WERI-Rb-1 (cell line): ENCODE results near the gene COL6A2.
"Not testable (repeated sequence)": the region's sequence is repeated elsewhere in the genome, so short reads cannot be mapped to it uniquely, and the experiment has no call there.

Experiments
- DNase-seq: peaks from one replicate; pipeline ENCODE4 v3.0.0-alpha.2; 2020
- H3K27ac ChIP-seq: fragments of 250-450 bp; sonication (Bioruptor Pico); 2 replicates; pipeline ENCODE4 v1.5.1; 2020; ENCODE audit warnings: mild to moderate bottlenecking, moderate library complexity
- H3K27me3 ChIP-seq: fragments of 250-450 bp; sonication (Bioruptor Pico); 2 replicates; pipeline ENCODE4 v1.5.1; 2021; ENCODE audit warnings: mild to moderate bottlenecking, low read depth, moderate library complexity; ENCODE audit not compliant: insufficient read depth, severe bottlenecking
- H3K36me3 ChIP-seq: fragments of 250-450 bp; sonication (Bioruptor Pico); 2 replicates; pipeline ENCODE4 v1.5.1; 2020; ENCODE audit warnings: mild to moderate bottlenecking, moderate library complexity
- H3K4me3 ChIP-seq: 2 replicates; pipeline ENCODE4 v1.5.1; 2011; ENCODE audit warnings: low read depth, mild to moderate bottlenecking, control low read depth, low read length
- H3K9me3 ChIP-seq: fragments of 250-450 bp; sonication (Bioruptor Pico); 2 replicates; pipeline ENCODE4 v1.5.1; 2021; ENCODE audit warnings: mild to moderate bottlenecking, moderate library complexity; ENCODE audit not compliant: severe bottlenecking
- TF ChIP-seq, protein P1 (sequence below): IDR thresholded peaks from 2 replicates; pipeline ENCODE4 v1.5.1; 2011; ENCODE audit warnings: low read depth, mild to moderate bottlenecking, control low read depth, inconsistent platforms, low read length

Gene COL6A2

DNA sequence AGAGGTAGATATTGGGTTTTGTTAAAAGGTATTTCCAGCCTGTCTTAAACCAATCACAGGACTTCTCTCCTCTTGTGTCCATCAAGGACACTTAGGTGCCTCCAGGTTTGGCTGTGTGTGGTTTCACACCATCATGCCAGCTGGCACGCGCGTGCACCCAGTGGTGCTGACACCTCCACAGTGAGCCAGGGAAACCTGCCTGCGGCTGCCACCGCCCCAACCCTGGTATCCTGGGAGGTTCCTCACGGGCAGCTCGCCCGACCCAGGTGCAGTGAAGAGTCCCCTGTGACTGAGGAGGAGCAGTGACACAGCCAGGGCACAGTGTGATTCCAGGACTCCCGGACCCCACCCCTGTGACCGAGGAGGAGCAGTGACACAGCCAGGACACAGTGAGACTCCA is 13.2 kb upstream of the COL6A2 start:
- no peak overlapping the region for H3K27ac ChIP-seq
- no peak overlapping the region for H3K4me3 ChIP-seq
- H3K9me3 ChIP-seq, result peaks cover 8% of the 10 kb centered on the region
- H3K27me3 ChIP-seq, result no peaks in the 10 kb centered on the region
- no peak for DNase-seq
- H3K36me3 ChIP-seq, result no peaks in the 10 kb centered on the region
- TF ChIP-seq, protein P1, sequence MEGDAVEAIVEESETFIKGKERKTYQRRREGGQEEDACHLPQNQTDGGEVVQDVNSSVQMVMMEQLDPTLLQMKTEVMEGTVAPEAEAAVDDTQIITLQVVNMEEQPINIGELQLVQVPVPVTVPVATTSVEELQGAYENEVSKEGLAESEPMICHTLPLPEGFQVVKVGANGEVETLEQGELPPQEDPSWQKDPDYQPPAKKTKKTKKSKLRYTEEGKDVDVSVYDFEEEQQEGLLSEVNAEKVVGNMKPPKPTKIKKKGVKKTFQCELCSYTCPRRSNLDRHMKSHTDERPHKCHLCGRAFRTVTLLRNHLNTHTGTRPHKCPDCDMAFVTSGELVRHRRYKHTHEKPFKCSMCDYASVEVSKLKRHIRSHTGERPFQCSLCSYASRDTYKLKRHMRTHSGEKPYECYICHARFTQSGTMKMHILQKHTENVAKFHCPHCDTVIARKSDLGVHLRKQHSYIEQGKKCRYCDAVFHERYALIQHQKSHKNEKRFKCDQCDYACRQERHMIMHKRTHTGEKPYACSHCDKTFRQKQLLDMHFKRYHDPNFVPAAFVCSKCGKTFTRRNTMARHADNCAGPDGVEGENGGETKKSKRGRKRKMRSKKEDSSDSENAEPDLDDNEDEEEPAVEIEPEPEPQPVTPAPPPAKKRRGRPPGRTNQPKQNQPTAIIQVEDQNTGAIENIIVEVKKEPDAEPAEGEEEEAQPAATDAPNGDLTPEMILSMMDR, result no peak

DNA sequence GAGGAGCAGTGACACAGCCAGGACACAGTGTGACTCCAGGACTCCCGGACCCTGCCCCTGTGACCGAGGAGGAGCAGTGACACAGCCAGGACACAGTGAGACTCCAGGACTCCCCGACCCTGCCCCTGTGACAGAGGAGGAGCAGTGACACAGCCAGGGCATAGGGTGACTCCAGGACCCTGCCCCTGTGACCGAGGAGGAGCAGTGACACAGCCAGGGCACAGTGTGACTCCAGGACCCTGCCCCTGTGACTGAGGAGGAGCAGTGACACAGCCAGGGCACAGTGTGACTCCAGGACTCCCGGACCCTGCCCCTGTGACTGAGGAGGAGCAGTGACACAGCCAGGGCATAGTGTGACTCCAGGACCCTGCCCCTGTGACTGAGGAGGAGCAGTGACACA is 12.7 kb upstream of the COL6A2 start:
- H3K27ac ChIP-seq, H3K9me3 ChIP-seq, H3K36me3 ChIP-seq, DNase-seq, H3K4me3 ChIP-seq, H3K27me3 ChIP-seq: not testable (repeated sequence)

DNA sequence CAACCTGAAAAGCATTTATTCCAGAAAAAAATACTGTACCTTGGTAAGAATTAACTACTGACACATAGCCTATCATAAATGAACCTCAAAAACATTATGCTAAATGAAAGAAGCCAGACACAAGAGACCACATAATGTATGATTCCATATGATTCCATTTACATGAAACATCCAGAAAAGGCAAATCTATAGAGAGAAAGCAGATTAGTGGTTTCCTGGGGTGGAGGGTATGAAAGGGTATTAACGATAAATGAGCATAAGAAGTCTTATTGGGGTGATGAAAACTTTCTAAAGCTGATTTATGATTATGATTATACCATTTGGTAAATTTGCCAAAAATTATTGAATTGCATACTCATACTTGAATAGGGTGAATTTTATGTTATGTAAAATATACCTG is 10.3 kb upstream of the COL6A2 start:
- TF ChIP-seq, protein P1, result no peak
- DNase-seq, result no peak
- peaks cover 8% of the 10 kb centered on the region for H3K9me3 ChIP-seq
- H3K4me3 ChIP-seq, result no peak overlapping the region
- no peaks in the 10 kb centered on the region for H3K36me3 ChIP-seq
- no peak overlapping the region for H3K27ac ChIP-seq
- no peaks in the 10 kb centered on the region for H3K27me3 ChIP-seq

- H3K27ac ChIP-seq, result no peak overlapping the region
- no peaks in the 10 kb centered on the region for H3K36me3 ChIP-seq
- TF ChIP-seq, protein P1, result no peak
- no peaks in the 10 kb centered on the region for H3K27me3 ChIP-seq
- peaks cover 8% of the 10 kb centered on the region for H3K9me3 ChIP-seq
- DNase-seq, result no peak
- H3K4me3 ChIP-seq, result no peak overlapping the region
These were observed 9.7 kb upstream of the COL6A2 start for GRCh38 chr21:46088189-46088588.

DNA sequence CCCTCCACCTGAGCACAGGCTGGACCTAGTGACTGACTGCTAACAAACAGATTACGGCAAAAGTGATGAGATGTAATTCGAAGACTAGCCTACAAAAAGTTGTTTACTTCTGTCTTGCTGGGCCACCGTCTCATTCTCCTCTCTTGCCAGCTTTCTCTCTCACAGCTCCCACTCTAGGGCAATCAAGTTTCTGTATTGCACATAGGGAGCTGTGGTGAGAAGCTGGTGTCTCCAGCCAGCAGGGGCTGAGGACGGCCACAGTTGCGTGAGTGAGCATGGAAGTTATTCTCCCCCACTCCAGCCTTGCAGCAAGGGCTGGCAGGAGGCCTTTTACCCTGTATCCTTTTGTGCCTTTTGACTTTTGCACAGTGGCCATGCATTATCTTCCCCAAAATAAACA is 8.6 kb upstream of the COL6A2 start:
- no peaks in the 10 kb centered on the region for H3K27me3 ChIP-seq
- H3K27ac ChIP-seq, result no peak overlapping the region
- H3K36me3 ChIP-seq, result no peaks in the 10 kb centered on the region
- TF ChIP-seq, protein P1, result no peak
- H3K9me3 ChIP-seq, result peaks cover 8% of the 10 kb centered on the region
- H3K4me3 ChIP-seq, result no peak overlapping the region
- no peak for DNase-seq

DNA sequence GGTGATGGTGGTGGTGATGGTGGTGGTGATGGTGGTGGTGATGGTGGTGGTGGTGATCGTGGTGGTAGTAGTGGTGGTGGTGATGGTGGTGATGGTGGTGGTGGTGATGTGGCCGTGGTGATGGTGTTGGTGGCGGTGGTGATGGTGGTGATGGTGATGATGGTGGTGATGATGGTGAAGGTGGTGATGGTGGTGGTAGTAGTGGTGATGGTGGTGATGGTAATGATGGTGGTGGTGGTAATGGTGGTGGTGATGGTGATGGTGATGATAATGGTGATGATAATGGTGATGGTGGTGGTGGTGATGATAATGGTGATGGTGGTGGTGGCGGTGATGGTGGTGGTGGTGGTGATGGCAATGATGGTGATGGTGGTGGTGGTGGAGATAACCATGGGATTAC is 6.8 kb upstream of the COL6A2 start:
- TF ChIP-seq, protein P1, result no peak
- Histone ChIP-seq H3K9me3 (peaks cover 8% of the 10 kb centered on the region), H3K27me3 (no peaks in the 10 kb centered on the region), H3K27ac (no peak overlapping the region), H3K36me3 (no peaks in the 10 kb centered on the region), H3K4me3 (no peak overlapping the region)
- DNase-seq, result no peak

DNA sequence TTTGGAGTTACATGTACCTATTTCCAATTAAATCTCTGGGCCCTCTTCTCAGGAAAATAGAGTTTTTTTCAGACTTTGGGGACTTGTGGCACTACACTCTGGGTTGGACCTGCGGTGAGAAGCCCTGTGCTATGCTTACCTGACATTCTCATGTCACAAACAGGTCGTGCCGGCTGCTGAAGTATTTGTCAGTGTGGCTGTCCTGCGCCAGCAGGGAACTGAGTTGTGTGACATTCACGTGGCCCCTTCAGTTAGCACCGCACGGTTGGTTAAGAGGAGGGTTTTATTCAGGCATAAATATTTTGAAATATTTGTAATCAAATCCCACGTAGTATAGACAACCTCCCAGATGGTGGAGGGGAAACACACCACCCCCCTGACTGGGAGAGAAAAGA is 6.3 kb upstream of the COL6A2 start:
- TF ChIP-seq, protein P1, result no peak
- DNase-seq, result no peak
- Histone ChIP-seq H3K9me3 (peaks cover 8% of the 10 kb centered on the region), H3K4me3 (no peak overlapping the region), H3K27ac (no peak overlapping the region), H3K36me3 (no peaks in the 10 kb centered on the region), H3K27me3 (no peaks in the 10 kb centered on the region)
